Astrocyte of the hippocampus (primary cell): Measurements from ENCODE around the gene SPAAR.

ENCODE experiments used
- DNase-seq: peaks from one replicate; pipeline ENCODE4 v3.0.0; 2011; ENCODE audit warnings: low read depth, low spot score

SPAAR gene

DNA sequence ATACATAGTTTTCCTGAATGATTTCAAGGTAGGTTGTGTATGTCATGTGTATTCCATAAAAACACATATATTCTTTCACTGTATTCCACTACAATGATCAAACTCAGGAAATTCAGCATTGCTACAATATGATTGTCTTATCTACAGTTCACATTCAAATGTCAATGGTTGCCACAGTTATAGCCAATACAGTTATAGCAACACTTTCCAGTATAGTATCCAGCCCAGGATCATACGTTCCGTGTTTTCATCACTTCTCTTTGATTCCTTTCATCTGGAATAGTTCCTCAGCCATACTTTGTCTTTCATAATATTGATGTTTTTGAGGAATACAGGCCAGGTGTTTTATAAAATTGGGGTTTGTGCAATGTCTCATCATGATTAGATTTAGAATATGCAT, 39.2 kb downstream of the SPAAR start:
- no peak for DNase-seq

DNA sequence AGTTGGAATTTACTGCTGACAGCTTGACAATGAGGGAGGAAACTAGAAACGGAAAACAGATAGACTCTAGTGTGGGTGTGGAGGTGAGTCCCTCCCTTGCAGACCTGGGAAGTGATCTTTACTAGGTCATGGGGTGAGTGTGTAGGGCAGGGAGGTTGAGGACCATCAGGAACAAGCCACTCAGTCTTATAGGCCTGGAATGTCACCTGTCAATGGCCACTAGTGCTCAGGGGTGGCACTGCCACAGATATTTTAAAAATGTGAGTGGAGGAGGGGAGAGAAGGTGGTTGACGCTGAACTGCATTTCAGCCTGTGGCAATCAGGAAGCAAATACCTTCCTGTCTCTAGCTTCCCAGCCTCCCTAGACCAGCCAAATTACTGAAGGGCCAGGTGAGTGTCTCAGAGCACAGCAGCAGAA, 39.6 kb downstream of the SPAAR start:
- no peak for DNase-seq

DNA sequence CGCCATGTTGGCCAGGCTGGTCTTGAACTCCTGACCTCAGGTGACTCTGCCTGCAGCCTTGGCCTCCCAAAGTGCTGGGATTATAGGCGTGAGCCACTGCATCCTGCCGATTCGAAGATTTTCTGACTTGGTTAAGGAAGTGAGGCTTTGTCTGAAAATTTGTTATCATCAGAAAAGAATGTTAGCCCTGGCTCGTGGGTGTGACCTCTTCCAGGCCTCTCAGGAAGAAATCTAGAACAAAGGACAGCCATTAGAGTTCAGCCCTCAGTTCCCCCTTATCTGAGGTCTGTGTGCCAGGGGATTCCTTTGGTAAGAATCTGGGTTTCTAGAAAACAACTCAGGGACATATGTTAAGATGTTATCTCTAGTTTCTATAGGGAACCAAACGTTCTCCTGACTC, 42.4 kb downstream of the SPAAR start:
- DNase-seq, result peak; percentile 52

DNA sequence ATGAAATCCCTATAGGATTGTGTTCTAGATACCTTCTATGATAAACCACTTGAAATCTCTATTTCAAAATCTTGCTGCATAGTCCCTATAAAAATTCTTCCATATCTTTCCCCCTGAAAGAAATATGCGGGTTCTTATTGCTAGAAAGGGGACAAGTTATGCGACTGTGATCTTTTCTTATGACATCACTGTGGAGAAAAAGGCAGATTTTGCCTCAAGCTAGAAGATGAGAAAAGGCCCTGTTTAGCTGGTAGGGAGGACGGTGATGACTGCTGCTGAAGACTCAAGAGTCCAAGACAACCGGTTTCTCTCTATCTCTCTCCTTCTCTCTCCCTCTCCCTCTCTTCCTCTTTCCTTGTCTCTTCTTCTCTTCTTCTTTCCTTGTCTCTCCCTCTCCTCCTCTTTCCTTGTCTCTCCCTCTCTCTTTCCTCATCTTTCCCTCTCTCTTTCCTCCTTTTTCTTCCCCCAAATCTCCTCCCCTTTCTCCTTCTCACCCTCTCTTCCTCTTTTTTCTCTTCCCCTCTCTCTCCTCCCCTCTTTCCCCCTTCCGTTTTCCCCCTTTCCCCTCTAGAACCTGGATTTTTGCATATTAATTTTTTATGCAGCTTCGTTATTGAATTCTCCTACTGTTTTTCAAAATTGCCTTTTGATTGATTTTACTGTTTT, 43.4 kb downstream of the SPAAR start:
- no peak for DNase-seq

DNA sequence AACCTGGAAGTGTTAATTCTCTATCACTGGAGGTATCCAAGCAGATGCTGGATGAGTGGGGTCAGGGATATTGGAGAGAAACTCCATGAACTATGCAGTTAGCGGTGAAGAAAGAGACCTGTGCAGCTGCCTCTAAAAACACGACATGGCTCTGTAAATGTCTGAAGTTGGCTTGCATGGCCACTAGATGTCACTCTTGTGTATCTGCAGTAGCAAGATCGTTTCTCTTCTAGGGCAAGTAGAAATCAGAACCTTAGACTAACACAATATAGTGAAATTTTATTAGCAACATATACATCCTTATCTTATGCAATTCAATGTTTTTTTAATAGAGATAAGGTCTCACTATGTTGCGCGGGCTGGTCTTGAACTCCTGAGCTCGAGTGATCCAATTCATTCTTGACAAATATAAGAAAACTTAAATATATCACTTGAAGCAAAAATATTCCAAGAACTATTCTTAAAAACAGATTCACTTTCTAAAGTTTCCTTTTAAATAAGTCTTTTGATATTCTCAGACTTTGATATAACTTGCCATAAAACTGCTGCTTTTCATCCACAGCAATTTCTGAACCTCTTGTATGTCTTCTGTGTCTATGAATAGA, 45.8 kb downstream of the SPAAR start:
- DNase-seq, result peak; percentile 85

DNA sequence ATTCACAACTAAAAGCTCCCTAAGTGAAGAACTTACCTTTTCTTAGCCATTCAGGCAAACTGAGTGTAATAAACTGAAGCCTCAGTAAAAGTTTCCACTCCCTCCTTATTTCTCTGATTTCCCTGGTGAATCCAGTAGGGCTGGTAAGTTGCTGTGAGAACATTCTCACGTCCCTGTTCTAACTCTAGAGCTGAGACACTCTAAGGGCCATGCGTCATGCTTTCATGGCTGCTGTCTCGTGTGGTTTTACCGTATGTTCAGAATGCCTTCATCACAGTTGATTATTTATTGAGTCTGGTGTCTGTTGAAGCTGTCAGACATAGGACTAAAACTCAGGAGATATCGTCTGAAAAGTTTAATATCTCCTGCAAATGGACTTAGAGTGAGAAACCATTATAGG, 47.4 kb downstream of the SPAAR start:
- no peak for DNase-seq

DNA sequence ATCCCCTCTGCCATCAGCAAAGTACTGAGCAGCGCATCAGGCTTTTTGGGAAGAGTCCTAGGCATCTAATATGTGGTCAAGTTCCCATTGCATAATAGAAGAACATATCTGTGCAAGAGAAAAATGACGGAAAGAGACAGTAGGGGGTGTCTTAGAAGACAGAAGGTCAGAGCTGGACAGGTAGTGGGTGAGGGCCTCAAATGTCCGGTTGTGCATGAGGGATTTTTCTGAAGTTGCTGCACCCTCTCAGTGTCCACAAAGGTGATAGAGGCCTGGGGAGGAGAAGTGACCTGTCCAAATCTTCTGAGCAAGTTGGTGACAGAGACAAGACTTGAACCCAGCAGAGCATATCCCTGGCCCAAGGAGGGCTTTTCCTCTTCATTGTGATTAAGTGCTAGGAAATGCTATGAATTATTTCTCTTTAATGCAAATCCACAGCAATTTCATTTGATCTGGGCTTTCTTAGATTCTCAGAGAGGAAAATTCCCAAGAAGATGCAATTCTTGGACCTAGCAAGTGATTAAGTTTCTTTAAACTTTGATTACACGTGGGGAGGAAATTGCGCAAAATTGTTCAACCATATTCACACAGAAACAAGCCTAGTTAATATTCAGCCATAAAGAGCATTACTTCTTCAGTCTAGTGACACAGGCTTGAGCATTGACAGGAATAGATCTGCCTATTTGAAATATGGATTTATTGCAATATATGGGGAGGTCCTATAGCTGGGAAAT, 49.0 kb downstream of the SPAAR start, which contains the start of gene OR2S2:
Gene OR2S2, minus strand, starts transcription at position 51 of the 734 bp plus-strand sequence. CDS start 56 bp downstream, outside the sequence.
- no peak for DNase-seq

DNA sequence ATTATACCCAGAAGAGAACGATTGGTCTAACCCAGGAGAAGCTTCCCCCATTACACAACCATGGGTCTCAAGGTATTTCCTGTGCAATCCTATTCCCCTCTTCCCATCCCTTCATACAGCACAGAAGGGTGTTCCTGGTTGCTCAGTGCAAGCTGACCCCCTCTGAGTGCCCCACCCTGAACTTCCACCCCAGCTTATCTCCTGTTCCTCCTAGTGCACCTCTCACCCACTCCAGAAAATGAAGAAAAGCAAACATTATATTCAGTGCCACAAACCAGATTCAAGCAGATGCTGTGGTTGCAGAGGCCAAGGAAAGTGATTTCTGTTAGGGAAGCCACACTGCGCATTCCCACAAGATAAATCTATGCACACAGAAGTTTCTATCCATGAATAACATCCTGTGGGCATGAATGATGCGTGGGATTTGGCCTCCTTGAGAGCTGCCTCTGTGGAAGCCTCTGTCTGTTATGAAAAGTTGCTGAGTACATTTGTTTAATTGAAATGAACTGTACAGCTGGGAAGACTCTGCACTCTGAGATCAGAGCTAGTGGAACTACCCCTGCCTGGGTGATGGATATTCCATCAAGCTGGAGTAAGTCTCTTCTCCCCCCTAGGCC, 50.9 kb downstream of the SPAAR start:
- DNase-seq, result peak; percentile 37
